D341Med (cell line): ENCODE measurements around the gene NPR1.
"Not testable (repeated sequence)": the region's sequence is repeated elsewhere in the genome, so short reads cannot be mapped to it uniquely, and the experiment has no call there.

ENCODE experiments used
- DNase-seq: peaks from one replicate; pipeline ENCODE4 v3.0.0; 2012; ENCODE audit warnings: low spot score

The NPR1 gene

GRCh38 chr1:153649863-153650235 is 28.6 kb upstream of the NPR1 start:
- no peak for DNase-seq

GRCh38 chr1:153651771-153652170 is 26.7 kb upstream of the NPR1 start:
- DNase-seq = no peak

- DNase-seq = no peak
Observed at GRCh38 chr1:153652805-153653500, 25.5 kb upstream of the NPR1 start.

- DNase-seq = no peak
Observed at GRCh38 chr1:153655333-153655732, 23.2 kb upstream of the NPR1 start.

GRCh38 chr1:153658400-153659174 is 19.9 kb upstream of the NPR1 start, which contains the start of gene SNAPIN:
SNAPIN (plus strand) TSS chr1:153658703; CDS start chr1:153658744, 41 bp downstream.
- peak; percentile 97 for DNase-seq

GRCh38 chr1:153659175-153659534 is 19.3 kb upstream of the NPR1 start:
- DNase-seq = no peak

- no peak for DNase-seq
Observed at GRCh38 chr1:153659656-153660055, 18.8 kb upstream of the NPR1 start.

- no peak for DNase-seq
Observed at GRCh38 chr1:153661111-153661708, 17.3 kb upstream of the NPR1 start.

GRCh38 chr1:153662269-153662668 is 16.2 kb upstream of the NPR1 start:
- DNase-seq = no peak

- DNase-seq = no peak
Observed at GRCh38 chr1:153663211-153663610, 15.3 kb upstream of the NPR1 start.

- no peak for DNase-seq
Observed at GRCh38 chr1:153667439-153667838, 11.0 kb upstream of the NPR1 start.

- not testable (repeated sequence) for DNase-seq
Observed at GRCh38 chr1:153668672-153669071, 9.8 kb upstream of the NPR1 start.

- DNase-seq = no peak
Observed at GRCh38 chr1:153669606-153670005, 8.9 kb upstream of the NPR1 start.

GRCh38 chr1:153670257-153670858 is 8.1 kb upstream of the NPR1 start:
- DNase-seq = peak; percentile 15

GRCh38 chr1:153670859-153671627 is 7.4 kb upstream of the NPR1 start, which contains the start of gene ILF2:
ILF2 (minus strand) TSS chr1:153670993; CDS start chr1:153670922, 71 bp downstream.
- DNase-seq = peak; percentile 98

- peak; percentile 27 for DNase-seq
Observed at GRCh38 chr1:153671628-153672353, 6.7 kb upstream of the NPR1 start.

GRCh38 chr1:153673511-153673910 is 5.0 kb upstream of the NPR1 start:
- DNase-seq = no peak

- DNase-seq = peak; percentile 86
Observed at GRCh38 chr1:153677718-153678518, 570 bp upstream of the NPR1 start.

- DNase-seq = peak; percentile 64
Observed at GRCh38 chr1:153679337-153680119, 1.0 kb downstream of the NPR1 start.

- peak; percentile 34 for DNase-seq
Observed at GRCh38 chr1:153680120-153680403, 1.6 kb downstream of the NPR1 start.
